Natural killer cell treated with Interleukin-12 subunit alpha and Interleukin-12 subunit beta and Interleukin-15 and Interleukin-18, amount 100 ng/mL, for 72 hours (primary cell): ENCODE results near the gene EXOSC1. TPM values are rescaled to one million over a fixed set of nuclear protein-coding genes. Genes with fewer than 3 reads are reported as not detected.
"Not testable (repeated sequence)": the region's sequence is repeated elsewhere in the genome, so short reads cannot be mapped to it uniquely, and the experiment has no call there.

Experiments
- ATAC-seq, 2 donors: fragments of 150-1000 bp; cut with Tn5 transposase in 1 of 2; sonication (Bioruptor Pico), chemical (Tn5 transposase) in 1 of 2; 2 replicates each; pipeline ENCODE4 v1.10.0; 2021
- DNase-seq: peaks from one replicate; pipeline ENCODE4 v3.0.0; 2022; ENCODE audit warnings: low spot score
- H3K27ac Mint-ChIP-seq, 2 donors: 1 replicate in 1 of 2; 2 replicates in 1 of 2; pipeline ENCODE4 v1.8.0; 2022; ENCODE audit warnings: mixed read lengths in 2 of 2, mild to moderate bottlenecking in 1 of 2, moderate library complexity in 1 of 2
- H3K27me3 Mint-ChIP-seq, 2 donors: 1 replicate in 1 of 2; 2 replicates in 1 of 2; pipeline ENCODE4 v1.8.0; 2022; ENCODE audit warnings: mixed read lengths in 2 of 2
- H3K36me3 Mint-ChIP-seq: one replicate; pipeline ENCODE4 v1.8.0; 2022; ENCODE audit warnings: mixed read lengths
- H3K4me1 Mint-ChIP-seq, 2 donors: 1 replicate in 1 of 2; 2 replicates in 1 of 2; pipeline ENCODE4 v1.8.0; 2022; ENCODE audit warnings: low read depth in 2 of 2, mixed read lengths in 2 of 2, mild to moderate bottlenecking in 1 of 2
- H3K4me3 Mint-ChIP-seq: one replicate; pipeline ENCODE4 v1.8.0; 2022; ENCODE audit warnings: mixed read lengths
- H3K9me3 Mint-ChIP-seq: 2 replicates; pipeline ENCODE4 v1.8.0; 2022; ENCODE audit warnings: mixed read lengths
- total RNA-seq, 2 donors: library from RNA; stranded (reverse); gene quantifications; one replicate each; pipeline ENCODE4 v1.2.3, GENCODE V29; 2022

Gene EXOSC1
- total RNA-seq, 2 donors from 2014 or later, result 51.0 to 64.5 TPM

DNA sequence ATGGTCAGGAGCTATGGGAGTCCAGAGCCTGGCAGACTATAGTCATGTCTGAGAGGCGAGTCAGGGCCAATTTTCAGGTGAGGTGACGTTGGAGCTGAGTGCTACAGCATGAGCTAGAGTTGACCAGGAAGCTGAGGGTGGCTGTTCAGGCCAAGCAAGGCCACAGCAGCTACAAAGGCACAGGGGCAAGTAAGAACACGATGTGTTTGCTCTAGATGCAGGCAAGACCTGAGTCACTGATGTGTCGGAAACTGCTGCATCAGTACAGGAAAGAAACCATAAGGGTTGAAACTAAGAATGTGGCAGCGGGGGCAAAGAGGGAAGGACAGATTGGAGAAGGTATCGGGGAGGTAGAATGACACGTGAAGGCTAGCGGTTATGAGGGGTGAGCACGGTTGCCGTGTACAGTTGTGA is 32.9 kb downstream of the EXOSC1 start:
- no peaks in the 10 kb centered on the region for H3K36me3 Mint-ChIP-seq
- no peaks in the 10 kb centered on the region for H3K27me3 Mint-ChIP-seq
- ATAC-seq, result peak in 1 of 2 donors; percentile 69
- H3K4me1 Mint-ChIP-seq, result peaks cover 22 to 34% of the 10 kb centered on the region in 2 donors
- H3K4me3 Mint-ChIP-seq, result peak overlapping the region; percentile 70
- no peaks in the 10 kb centered on the region for H3K9me3 Mint-ChIP-seq
- DNase-seq, result peak; percentile 37
- H3K27ac Mint-ChIP-seq, result peak overlapping the region; percentile 68 to 78

DNA sequence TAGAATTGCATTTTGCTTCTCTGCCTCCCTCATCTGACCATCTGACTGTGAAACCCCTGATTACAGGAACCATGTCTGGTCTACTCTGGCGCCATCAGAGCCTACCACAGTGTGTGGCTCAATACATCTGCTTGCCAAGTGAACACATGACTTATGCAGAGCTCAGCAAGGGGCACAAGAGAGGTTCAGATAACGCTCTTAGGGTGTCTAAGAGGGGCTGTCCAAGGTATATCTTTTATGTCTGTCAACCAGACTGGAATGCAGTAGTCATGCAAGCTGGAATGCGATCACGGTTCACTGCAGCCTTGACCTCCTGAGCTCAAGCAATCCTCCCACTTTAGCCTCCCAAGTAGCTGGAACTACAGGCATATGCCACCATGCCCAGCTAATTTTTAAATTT is 34.4 kb downstream of the EXOSC1 start:
- ATAC-seq (no peak), DNase-seq (no peak)
- H3K9me3 Mint-ChIP-seq, result no peaks in the 10 kb centered on the region
- H3K4me3 Mint-ChIP-seq, result no peak overlapping the region
- no peaks in the 10 kb centered on the region for H3K27me3 Mint-ChIP-seq
- H3K4me1 Mint-ChIP-seq, result peaks cover 21 to 32% of the 10 kb centered on the region in 2 donors
- no peaks in the 10 kb centered on the region for H3K36me3 Mint-ChIP-seq
- H3K27ac Mint-ChIP-seq, result no peak overlapping the region

DNA sequence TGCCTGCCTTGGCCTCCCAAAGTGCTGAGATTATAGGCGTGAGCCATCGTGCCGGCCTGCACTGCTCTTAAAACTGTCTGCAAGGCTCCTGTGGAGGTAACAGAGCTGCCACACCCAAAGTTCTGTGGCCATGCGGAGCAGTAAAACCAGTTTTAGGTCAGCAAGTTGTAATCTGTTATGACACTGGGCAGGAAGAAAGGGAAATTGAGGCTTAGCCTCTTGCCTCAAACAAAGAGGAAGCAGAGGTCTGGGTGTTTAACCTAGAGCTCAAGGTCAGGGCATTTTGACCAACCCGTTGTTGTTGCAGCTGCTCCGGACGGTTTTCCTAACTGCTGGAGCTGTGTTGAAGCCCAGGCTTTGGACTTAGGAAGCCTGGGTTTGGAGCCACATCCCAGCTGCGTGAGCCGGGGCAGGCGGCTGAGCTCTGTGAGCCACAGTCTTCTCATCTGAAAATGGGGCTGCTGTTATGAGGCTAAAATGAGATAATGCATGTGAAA is 37.3 kb downstream of the EXOSC1 start:
- ATAC-seq, result no peak
- no peaks in the 10 kb centered on the region for H3K27me3 Mint-ChIP-seq
- peaks cover 14 to 20% of the 10 kb centered on the region in 2 donors for H3K4me1 Mint-ChIP-seq
- H3K4me3 Mint-ChIP-seq, result no peak overlapping the region
- no peaks in the 10 kb centered on the region for H3K36me3 Mint-ChIP-seq
- no peaks in the 10 kb centered on the region for H3K9me3 Mint-ChIP-seq
- no peak for DNase-seq
- H3K27ac Mint-ChIP-seq, result no peak overlapping the region

DNA sequence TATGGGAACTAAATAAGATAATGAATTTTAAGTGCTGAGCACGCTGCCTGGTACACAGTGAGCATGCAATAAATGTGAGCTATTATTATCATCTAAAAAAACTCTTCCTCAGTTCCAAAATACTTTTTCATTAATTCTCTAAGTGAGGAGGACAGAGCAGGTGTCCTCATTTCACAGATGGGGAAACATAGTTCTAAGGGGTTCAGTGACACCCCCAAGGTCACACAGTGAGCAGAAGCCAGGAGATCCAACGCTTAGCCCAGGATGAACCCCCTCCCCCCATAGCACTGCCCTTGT is 37.9 kb downstream of the EXOSC1 start:
- Mint-ChIP-seq H3K9me3 (no peaks in the 10 kb centered on the region), H3K4me1 (peaks cover 10 to 16% of the 10 kb centered on the region in 2 donors), H3K36me3 (no peaks in the 10 kb centered on the region), H3K27me3 (no peaks in the 10 kb centered on the region), H3K27ac (peak overlapping the region; percentile 21 to 26), H3K4me3 (peak overlapping the region; percentile 58)
- DNase-seq, result no peak
- ATAC-seq, result no peak

- H3K4me1 Mint-ChIP-seq, result peaks cover 7 to 11% of the 10 kb centered on the region in 2 donors
- no peaks in the 10 kb centered on the region for H3K27me3 Mint-ChIP-seq
- H3K36me3 Mint-ChIP-seq, result no peaks in the 10 kb centered on the region
- ATAC-seq, result peak; percentile 94 to 95
- H3K9me3 Mint-ChIP-seq, result no peaks in the 10 kb centered on the region
- DNase-seq, result peak; percentile 76
- peak overlapping the region; percentile 58 for H3K4me3 Mint-ChIP-seq
- peak overlapping the region; percentile 21 to 26 for H3K27ac Mint-ChIP-seq
These were observed 38.4 kb downstream of the EXOSC1 start for GRCh38 chr10:97407211-97407951.

DNA sequence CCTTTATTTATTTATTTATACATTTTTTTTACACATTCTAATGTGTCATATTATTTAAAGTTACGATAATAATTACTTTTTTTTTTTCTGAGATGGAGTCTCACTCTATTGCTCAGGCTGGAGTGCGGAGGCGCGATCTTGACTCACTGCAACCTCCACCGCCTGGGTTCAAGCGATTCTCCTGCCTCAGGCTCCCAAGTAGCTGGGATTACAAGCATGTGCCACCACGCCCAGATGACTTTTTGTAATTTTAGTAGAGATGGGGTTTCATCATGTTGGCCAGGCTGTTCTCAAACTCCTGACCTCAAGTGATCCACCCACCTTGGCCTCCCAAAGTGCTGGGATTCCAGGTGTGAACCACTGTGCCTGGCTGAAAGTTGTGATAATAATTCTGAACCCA is 39.3 kb downstream of the EXOSC1 start:
- not testable (repeated sequence) for H3K4me3 Mint-ChIP-seq, H3K27me3 Mint-ChIP-seq, H3K36me3 Mint-ChIP-seq, H3K27ac Mint-ChIP-seq, DNase-seq, ATAC-seq, H3K9me3 Mint-ChIP-seq
- H3K4me1 Mint-ChIP-seq, result peaks cover 7 to 11% of the 10 kb centered on the region in 2 donors

DNA sequence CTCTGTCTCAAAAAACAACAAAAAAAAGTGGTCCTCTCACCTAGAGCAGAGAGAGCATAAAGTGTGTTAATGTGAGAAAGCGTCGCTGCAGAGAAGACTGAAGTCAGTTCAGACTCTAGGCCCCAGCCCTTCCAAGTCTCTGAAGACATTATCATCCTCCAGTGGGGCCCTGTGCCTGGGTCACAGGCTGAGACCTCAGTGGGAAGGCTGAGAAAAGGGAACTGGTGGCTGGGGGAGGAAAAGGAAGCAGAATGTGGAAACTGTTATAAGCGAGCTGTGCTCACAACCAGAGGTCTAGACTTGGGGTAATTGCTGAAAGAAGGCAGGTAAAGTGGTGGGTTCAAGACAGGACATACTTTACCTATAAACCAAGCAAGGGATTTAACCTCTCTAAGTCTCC is 39.7 kb downstream of the EXOSC1 start:
- Mint-ChIP-seq H3K27ac (peak overlapping the region in 1 of 2 donors; percentile 29), H3K9me3 (no peaks in the 10 kb centered on the region), H3K27me3 (no peaks in the 10 kb centered on the region), H3K36me3 (no peaks in the 10 kb centered on the region), H3K4me3 (no peak overlapping the region), H3K4me1 (peaks cover 11% of the 10 kb centered on the region in 2 donors)
- DNase-seq, result no peak
- no peak for ATAC-seq

DNA sequence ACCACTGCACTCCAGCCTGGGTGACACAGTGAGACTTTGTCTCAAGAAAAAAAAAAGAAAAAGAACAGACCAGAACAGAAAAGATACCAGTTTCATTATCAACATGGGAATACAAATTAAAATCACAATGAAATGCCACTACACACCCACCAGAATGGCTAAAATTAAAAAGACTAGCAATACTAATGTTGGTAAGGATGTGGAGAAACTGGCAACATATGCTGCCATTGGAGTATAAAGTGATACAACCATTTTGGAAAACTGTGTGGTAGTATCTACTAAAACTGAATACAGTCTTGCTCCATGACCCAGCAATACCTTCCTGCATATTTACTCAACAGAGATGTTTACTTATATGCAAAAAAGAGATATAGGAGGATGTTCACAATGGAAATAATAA is 41.8 kb downstream of the EXOSC1 start:
- H3K36me3 Mint-ChIP-seq, result no peaks in the 10 kb centered on the region
- H3K4me1 Mint-ChIP-seq, result peaks cover 11 to 17% of the 10 kb centered on the region in 2 donors
- no peak for ATAC-seq

GRCh38 chr10:97401455-97401919 is 44.3 kb downstream of the EXOSC1 start:
- Mint-ChIP-seq H3K4me3 (peak overlapping the region; percentile 93), H3K27me3 (no peaks in the 10 kb centered on the region), H3K4me1 (peaks cover 0 to 10% of the 10 kb centered on the region in 2 donors), H3K9me3 (no peaks in the 10 kb centered on the region), H3K27ac (peak overlapping the region; percentile 90 to 94), H3K36me3 (no peaks in the 10 kb centered on the region)
- DNase-seq (no peak), ATAC-seq (no peak)

More for the DNA sequence above, 41.8 kb downstream of the EXOSC1 start:
- no peak overlapping the region for H3K4me3 Mint-ChIP-seq
- no peaks in the 10 kb centered on the region for H3K27me3 Mint-ChIP-seq
- H3K9me3 Mint-ChIP-seq, result no peaks in the 10 kb centered on the region
- no peak for DNase-seq
- no peak overlapping the region for H3K27ac Mint-ChIP-seq

DNA sequence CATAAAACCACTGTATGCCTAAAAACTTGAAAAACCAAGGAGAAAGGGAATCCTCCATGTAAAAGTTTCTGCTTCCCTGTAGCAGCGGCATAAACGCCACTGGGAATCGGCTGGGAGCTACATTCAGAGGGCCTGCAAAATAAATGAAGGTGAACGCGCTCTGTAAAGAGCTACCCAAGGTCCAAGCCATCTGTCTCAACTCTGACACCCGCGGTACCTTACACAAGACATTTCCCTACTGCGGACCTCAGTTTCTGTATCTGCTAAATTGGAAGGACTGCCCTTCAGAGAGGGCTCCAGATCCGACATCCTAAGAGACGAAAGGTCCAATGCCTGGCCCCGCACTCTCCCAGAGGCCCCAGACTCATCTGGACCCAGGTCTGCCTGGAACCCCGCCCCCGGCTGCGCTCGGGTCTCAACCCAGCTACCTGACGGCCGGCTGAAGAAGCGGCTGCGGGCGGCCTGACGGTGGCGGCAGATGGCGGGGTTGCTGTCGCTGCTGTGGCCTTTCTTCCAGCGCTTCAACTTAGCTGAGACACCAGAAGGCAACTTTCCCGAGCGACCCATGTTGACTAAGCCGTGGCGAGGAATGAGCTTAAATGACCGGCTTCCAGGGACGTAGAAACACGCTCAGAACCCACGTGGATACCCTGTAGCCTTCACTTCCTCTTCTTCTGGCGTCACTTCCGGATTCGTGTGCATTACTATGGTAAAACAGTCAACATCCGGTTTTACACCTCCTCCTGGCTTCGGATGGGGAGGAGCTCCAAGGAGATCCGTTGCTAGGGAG is 44.9 kb downstream of the EXOSC1 start, which contains the start of gene RRP12:
Gene RRP12 (minus strand): TSS at position 676 of the 790 bp plus-strand sequence. CDS start 109 bp downstream, at position 567.
- peak within 1 kb of the TSS; percentile 90 to 94 for H3K27ac Mint-ChIP-seq
- ATAC-seq, result peak; percentile 100

GRCh38 chr10:97399843-97400545 is 45.8 kb downstream of the EXOSC1 start:
- Mint-ChIP-seq H3K27ac (peak overlapping the region; percentile 90 to 94), H3K4me1 (peaks cover 0 to 13% of the 10 kb centered on the region in 2 donors), H3K36me3 (no peaks in the 10 kb centered on the region), H3K9me3 (no peaks in the 10 kb centered on the region), H3K27me3 (no peaks in the 10 kb centered on the region), H3K4me3 (peak overlapping the region; percentile 93)
- DNase-seq, result peak; percentile 46
- ATAC-seq, result no peak

More for the DNA sequence above, 44.9 kb downstream of the EXOSC1 start, which contains the start of gene RRP12:
- Mint-ChIP-seq H3K36me3 (no peaks in the 10 kb centered on the region), H3K27me3 (no peaks in the 10 kb centered on the region), H3K4me3 (peak within 1 kb of the TSS; percentile 93), H3K4me1 (peaks cover 0 to 13% of the 10 kb centered on the region in 2 donors), H3K9me3 (no peaks in the 10 kb centered on the region)
- peak; percentile 91 for DNase-seq

DNA sequence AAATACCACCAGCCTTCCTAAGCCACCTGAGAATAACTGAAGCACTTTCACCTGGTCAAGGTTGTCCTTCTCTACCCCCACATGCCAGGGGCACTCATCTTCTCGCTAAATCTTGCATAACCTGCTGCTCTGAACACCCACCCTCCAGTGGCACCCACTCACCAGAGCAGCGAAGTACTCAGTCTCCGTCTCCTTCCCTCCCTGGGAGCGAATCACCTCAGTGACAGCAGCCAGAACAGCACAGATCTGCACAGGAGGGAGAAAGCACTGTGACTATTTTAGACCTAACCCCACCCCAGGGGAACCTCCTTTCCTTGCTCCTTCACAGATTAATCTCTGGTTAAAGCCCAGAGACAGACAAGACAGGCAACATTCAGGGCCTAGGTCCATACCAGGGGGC is 49.8 kb downstream of the EXOSC1 start:
- Mint-ChIP-seq H3K36me3 (peaks cover 4% of the 10 kb centered on the region), H3K27me3 (no peaks in the 10 kb centered on the region)

DNA sequence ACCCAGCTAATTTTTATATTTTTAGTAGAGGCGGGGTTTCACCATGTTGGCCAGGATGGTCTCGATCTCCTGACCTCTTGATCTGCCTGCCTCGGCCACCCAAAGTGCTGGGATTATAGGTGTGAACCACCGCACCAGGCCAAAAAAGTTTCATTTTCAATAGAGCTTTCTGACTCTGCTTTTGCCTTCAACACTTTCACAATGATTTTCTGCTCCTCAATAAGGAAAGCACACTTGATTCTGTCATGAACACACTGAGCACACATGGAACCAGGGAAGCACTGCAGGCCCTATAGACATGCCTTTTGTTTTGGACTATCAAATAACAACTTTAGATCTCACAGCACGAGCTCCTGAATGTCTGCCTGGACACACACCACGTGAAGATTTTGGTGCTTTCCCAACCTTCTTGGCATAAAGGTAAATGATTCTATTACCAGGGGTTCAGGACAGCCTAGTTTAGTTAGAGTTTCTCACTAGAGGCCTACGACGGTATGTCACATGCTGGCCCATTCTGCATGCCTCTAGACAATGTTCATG is 52.7 kb downstream of the EXOSC1 start:
- peak; percentile 63 to 66 for ATAC-seq
- H3K27ac Mint-ChIP-seq, result peak overlapping the region in 1 of 2 donors; percentile 65
- H3K27me3 Mint-ChIP-seq, result no peaks in the 10 kb centered on the region
- peaks cover 4% of the 10 kb centered on the region for H3K36me3 Mint-ChIP-seq
- no peak overlapping the region for H3K4me3 Mint-ChIP-seq
- DNase-seq, result peak; percentile 54
- peaks cover 4 to 8% of the 10 kb centered on the region in 2 donors for H3K4me1 Mint-ChIP-seq
- H3K9me3 Mint-ChIP-seq, result no peaks in the 10 kb centered on the region

More for the DNA sequence above, 49.8 kb downstream of the EXOSC1 start:
- DNase-seq (no peak), ATAC-seq (no peak)
- Mint-ChIP-seq H3K4me3 (no peak overlapping the region), H3K27ac (no peak overlapping the region), H3K9me3 (no peaks in the 10 kb centered on the region), H3K4me1 (peaks cover 4 to 14% of the 10 kb centered on the region in 2 donors)
